Gastrocnemius medialis (tissue), 4 donors: ENCODE results near the gene SAMD4B. TPM values are rescaled to one million over a fixed set of nuclear protein-coding genes. Genes with fewer than 3 reads are reported as not detected.

Experiments
- ATAC-seq, 2 donors: fragments of 150-250 bp; one replicate each; pipeline ENCODE4 v1.9.1; 2016
- DNase-seq, 2 donors: peaks; one replicate each; pipeline ENCODE4 v3.0.0-alpha.2; 2019
- H3K27ac ChIP-seq, 4 donors: fragments of 200-600 bp; sonication (generic); 1 replicate in 1 of 4; 2 replicates in 3 of 4; pipeline ENCODE4 v1.5.1; 2016 to 2018; ENCODE audit warnings: mild to moderate bottlenecking in 2 of 4, moderate library complexity in 1 of 4
- H3K27me3 ChIP-seq, 3 donors: fragments of 200-600 bp; sonication (generic) in 2 of 3; 1 replicate in 1 of 3; 2 replicates in 2 of 3; pipeline versions ENCODE4 v1.5.1 to v1.6.0; 2016 to 2019; ENCODE audit warnings: mild to moderate bottlenecking in 1 of 3, moderate library complexity in 1 of 3
- H3K36me3 ChIP-seq, 2 donors: fragments of 200-600 bp; sonication (generic) in 1 of 2; one replicate each; pipeline ENCODE4 v1.5.1; 2017 to 2018
- H3K4me1 ChIP-seq, 2 donors: fragments of 200-600 bp; sonication (generic) in 1 of 2; one replicate each; pipeline ENCODE4 v1.5.1; 2016 to 2017; ENCODE audit warnings: mild to moderate bottlenecking in 2 of 2
- H3K4me3 ChIP-seq, 4 donors: fragments of 200-600 bp; sonication (generic) in 3 of 4; 1 replicate in 1 of 4; 2 replicates in 3 of 4; pipeline ENCODE4 v1.5.1; 2016 to 2019; ENCODE audit warnings: mild to moderate bottlenecking in 2 of 4
- H3K9me3 ChIP-seq, 3 donors: fragments of 200-600 bp; sonication (generic) in 2 of 3; 1 replicate in 1 of 3; 2 replicates in 2 of 3; pipeline ENCODE4 v1.5.1; 2016 to 2019
- POLR2A ChIP-seq, 2 donors: fragments of 450-650 bp; IDR thresholded peaks; one replicate each; pipeline ENCODE4 v1.6.1; 2017; ENCODE audit warnings: antibody characterized with exemption in 2 of 2, mild to moderate bottlenecking in 2 of 2, moderate library complexity in 2 of 2
- in situ Hi-C, 4 donors: fragments of 200-750 bp; cut with MboI; loops; one replicate each; pipeline versions ENCODE4 v1.15.0 to v1.8.0; 2017; ENCODE audit warnings: low sequenced_read_pairs in 4 of 4
- intact Hi-C: fragments of 100-400 bp; cut with DNase I; formaldehyde crosslinking; loops from one replicate; pipeline ENCODE4 v1.15.1; 2023; ENCODE audit warnings: low total_unique reads
- total RNA-seq, 4 donors: library from RNA; depleted of rRNA; stranded (reverse); fragments of >200 nt; gene quantifications; one replicate each; pipeline versions ENCODE4 v1.1.0 to v1.2.3, GENCODE V29; 2016
- TF ChIP-seq, protein P1 (sequence below), 5 experiments: fragments of 450-650 bp in 3 of 5; fragments of 200-600 bp in 2 of 5; sonication (generic) in 2 of 5; IDR thresholded peaks in 4 of 5; conservative IDR thresholded peaks in 1 of 5; 1 replicate in 4 of 5; 2 replicates in 1 of 5; pipeline ENCODE4 v1.5.1; 2016 to 2019; ENCODE audit warnings: antibody characterized with exemption in 5 of 5, mild to moderate bottlenecking in 3 of 5, moderate library complexity in 3 of 5

Gene SAMD4B
- total RNA-seq, 4 donors from 2014 or later: 30.9 to 63.7 (median 59.2) TPM

- TF ChIP-seq, protein P1, sequence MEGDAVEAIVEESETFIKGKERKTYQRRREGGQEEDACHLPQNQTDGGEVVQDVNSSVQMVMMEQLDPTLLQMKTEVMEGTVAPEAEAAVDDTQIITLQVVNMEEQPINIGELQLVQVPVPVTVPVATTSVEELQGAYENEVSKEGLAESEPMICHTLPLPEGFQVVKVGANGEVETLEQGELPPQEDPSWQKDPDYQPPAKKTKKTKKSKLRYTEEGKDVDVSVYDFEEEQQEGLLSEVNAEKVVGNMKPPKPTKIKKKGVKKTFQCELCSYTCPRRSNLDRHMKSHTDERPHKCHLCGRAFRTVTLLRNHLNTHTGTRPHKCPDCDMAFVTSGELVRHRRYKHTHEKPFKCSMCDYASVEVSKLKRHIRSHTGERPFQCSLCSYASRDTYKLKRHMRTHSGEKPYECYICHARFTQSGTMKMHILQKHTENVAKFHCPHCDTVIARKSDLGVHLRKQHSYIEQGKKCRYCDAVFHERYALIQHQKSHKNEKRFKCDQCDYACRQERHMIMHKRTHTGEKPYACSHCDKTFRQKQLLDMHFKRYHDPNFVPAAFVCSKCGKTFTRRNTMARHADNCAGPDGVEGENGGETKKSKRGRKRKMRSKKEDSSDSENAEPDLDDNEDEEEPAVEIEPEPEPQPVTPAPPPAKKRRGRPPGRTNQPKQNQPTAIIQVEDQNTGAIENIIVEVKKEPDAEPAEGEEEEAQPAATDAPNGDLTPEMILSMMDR (IDR thresholded peaks at IDR 0.05 in 4 of 5, conservative IDR thresholded peaks at IDR 0.05 in 1 of 5): no peak
- no peak for TF ChIP-seq POLR2A (IDR thresholded peaks at IDR 0.05)
- Histone ChIP-seq H3K27me3 (no peaks in the 10 kb centered on the region), H3K4me3 (no peak overlapping the region), H3K27ac (no peak overlapping the region), H3K9me3 (no peaks in the 10 kb centered on the region), H3K4me1 (peaks cover 8 to 11% of the 10 kb centered on the region in 2 donors), H3K36me3 (peaks cover 0 to 69% of the 10 kb centered on the region in 2 donors)
- DNase-seq: no peak
- intact Hi-C loops: loop anchor here (10.0 kb wide), 1 partner anchor 852 kb away; no protein-coding TSS in a partner anchor
- no peak for ATAC-seq
- in situ Hi-C loops: no loop called here
Observed at GRCh38 chr19:39386557-39386956, 44.3 kb downstream of the SAMD4B start.

- Histone ChIP-seq H3K27ac (no peak overlapping the region), H3K4me3 (no peak overlapping the region), H3K36me3 (peaks cover 0 to 51% of the 10 kb centered on the region in 2 donors), H3K9me3 (no peaks in the 10 kb centered on the region), H3K27me3 (no peaks in the 10 kb centered on the region), H3K4me1 (peaks cover 17 to 20% of the 10 kb centered on the region in 2 donors)
- intact Hi-C loops (loop anchor here (10.0 kb wide), 1 partner anchor 854 kb away; no protein-coding TSS in a partner anchor), in situ Hi-C loops (no loop called here)
- ATAC-seq: no peak
- no peak for DNase-seq
- TF ChIP-seq POLR2A (IDR thresholded peaks at IDR 0.05): no peak
- TF ChIP-seq, protein P1 (IDR thresholded peaks at IDR 0.05 in 4 of 5, conservative IDR thresholded peaks at IDR 0.05 in 1 of 5): no peak
Observed at GRCh38 chr19:39388657-39389056, 46.4 kb downstream of the SAMD4B start.

- DNase-seq (no peak), ATAC-seq (no peak)
- H3K4me3 ChIP-seq: peak overlapping the region; percentile 62 to 94 (median 88)
- TF ChIP-seq POLR2A (IDR thresholded peaks at IDR 0.05): no peak
- TF ChIP-seq, protein P1 (IDR thresholded peaks at IDR 0.05 in 4 of 5, conservative IDR thresholded peaks at IDR 0.05 in 1 of 5): no peak
- intact Hi-C loops (loop anchor here (1.0 to 10.0 kb wide), 3 partner anchors 42 to 855 kb away; partner anchors contain the start of gene SUPT5H), in situ Hi-C loops (loop anchor here in 1 of 4 donors (10.0 kb wide), 1 partner anchor 45 kb away; the partner anchor contains the start of gene SAMD4B)
- no peaks in the 10 kb centered on the region for H3K9me3 ChIP-seq
- H3K36me3 ChIP-seq: peaks cover 0 to 61% of the 10 kb centered on the region in 2 donors
- H3K27ac ChIP-seq: peak overlapping the region; percentile 92 to 99 (median 97)
- H3K27me3 ChIP-seq: no peaks in the 10 kb centered on the region
- peaks cover 17 to 20% of the 10 kb centered on the region in 2 donors for H3K4me1 ChIP-seq
Observed at GRCh38 chr19:39389631-39390414, 47.6 kb downstream of the SAMD4B start.

DNA sequence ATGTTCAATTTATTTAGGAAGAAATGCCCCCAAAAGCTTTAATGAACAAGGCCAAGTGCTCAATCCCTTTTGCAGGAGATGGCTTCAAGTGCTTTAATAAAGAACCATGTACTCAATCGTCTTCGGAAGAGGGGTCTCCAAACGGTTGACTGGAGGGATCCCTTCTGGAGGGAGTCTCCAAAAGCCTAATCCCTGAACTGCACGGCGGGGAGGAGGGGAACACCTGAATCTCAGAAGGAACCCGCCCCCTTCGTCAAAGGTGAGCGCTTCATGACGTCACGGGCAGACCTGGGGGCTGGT is 48.2 kb downstream of the SAMD4B start:
- intact Hi-C loops: loop anchor here (1.0 to 5.0 kb wide), 2 partner anchors 42 to 55 kb away; partner anchors contain the start of gene SUPT5H
- in situ Hi-C loops: loop anchor here in 1 of 4 donors (10.0 kb wide), 1 partner anchor 46 kb away; the partner anchor contains the start of gene SAMD4B
- DNase-seq (peak in 1 of 2 donors; percentile 60), ATAC-seq (peak; percentile 11 to 17)
- H3K4me1 ChIP-seq: peaks cover 17 to 20% of the 10 kb centered on the region in 2 donors
- TF ChIP-seq, protein P1 (IDR thresholded peaks at IDR 0.05 in 4 of 5, conservative IDR thresholded peaks at IDR 0.05 in 1 of 5): no peak
- no peak for TF ChIP-seq POLR2A (IDR thresholded peaks at IDR 0.05)
- H3K27me3 ChIP-seq: no peaks in the 10 kb centered on the region
- H3K36me3 ChIP-seq: peaks cover 0 to 61% of the 10 kb centered on the region in 2 donors
- peak overlapping the region; percentile 62 to 94 (median 88) for H3K4me3 ChIP-seq
- no peaks in the 10 kb centered on the region for H3K9me3 ChIP-seq
- H3K27ac ChIP-seq: peak overlapping the region; percentile 92 to 99 (median 97)
